Tibial nerve (tissue), 4 donors: ENCODE results near the gene CHRNA9. TPM values are rescaled to one million over a fixed set of nuclear protein-coding genes. Genes with fewer than 3 reads are reported as not detected.

Source experiments
- DNase-seq, 2 donors: peaks; one replicate each; pipeline ENCODE4 v3.0.0-alpha.2; 2019; ENCODE audit warnings: low spot score in 2 of 2
- H3K27ac ChIP-seq, 4 donors: fragments of 200-600 bp; sonication (generic) in 3 of 4; one replicate each; pipeline ENCODE4 v1.5.1; 2017 to 2019; ENCODE audit warnings: mild to moderate bottlenecking in 1 of 4
- H3K27me3 ChIP-seq, 2 donors: fragments of 200-600 bp; sonication (generic) in 1 of 2; one replicate each; pipeline versions ENCODE4 v1.5.1 to v1.6.0; 2017 to 2019
- H3K36me3 ChIP-seq, 3 donors: fragments of 200-600 bp; sonication (generic); one replicate each; pipeline ENCODE4 v1.5.1; 2018 to 2019
- H3K4me1 ChIP-seq, 4 donors: fragments of 200-600 bp; sonication (generic) in 3 of 4; one replicate each; pipeline ENCODE4 v1.5.1; 2017 to 2019
- H3K4me3 ChIP-seq, 4 donors: fragments of 200-600 bp; sonication (generic) in 3 of 4; one replicate each; pipeline ENCODE4 v1.5.1; 2017 to 2019; ENCODE audit warnings: mild to moderate bottlenecking in 1 of 4, moderate library complexity in 1 of 4
- H3K9me3 ChIP-seq, 4 donors: fragments of 200-600 bp; sonication (generic) in 3 of 4; one replicate each; pipeline ENCODE4 v1.5.1; 2017 to 2019
- EP300 ChIP-seq, 2 donors: sonication (generic); formaldehyde crosslinking; IDR thresholded peaks; one replicate each; pipeline ENCODE4 v1.6.1; 2017; ENCODE audit warnings: antibody characterized with exemption in 2 of 2, mild to moderate bottlenecking in 1 of 2
- POLR2A ChIP-seq, 2 donors: fragments of 450-650 bp; IDR thresholded peaks; one replicate each; pipeline ENCODE4 v1.6.1; 2017; ENCODE audit warnings: antibody characterized with exemption in 2 of 2, mild to moderate bottlenecking in 2 of 2, moderate library complexity in 2 of 2
- WGBS, 2 donors: methylation state at CpG; one replicate each; pipeline ENCODE4 v1.1.5; 2018; 5-methylcytosine and 5-hydroxymethylcytosine counted together
- total RNA-seq, 4 donors: library from RNA; depleted of rRNA; stranded (reverse); fragments of >200 nt; gene quantifications; one replicate each; pipeline ENCODE4 v1.1.0, GENCODE V29; 2016
- TF ChIP-seq, protein P1 (sequence below), 5 experiments: fragments of 200-600 bp in 3 of 5; fragments of 450-650 bp in 2 of 5; sonication (generic) in 3 of 5; IDR thresholded peaks; one replicate each; pipeline ENCODE4 v1.5.1; 2016 to 2019; ENCODE audit warnings: antibody characterized with exemption in 5 of 5, mild to moderate bottlenecking in 3 of 5, moderate library complexity in 2 of 5

Gene CHRNA9
- total RNA-seq, 4 donors from 2014 or later, result not detected

DNA sequence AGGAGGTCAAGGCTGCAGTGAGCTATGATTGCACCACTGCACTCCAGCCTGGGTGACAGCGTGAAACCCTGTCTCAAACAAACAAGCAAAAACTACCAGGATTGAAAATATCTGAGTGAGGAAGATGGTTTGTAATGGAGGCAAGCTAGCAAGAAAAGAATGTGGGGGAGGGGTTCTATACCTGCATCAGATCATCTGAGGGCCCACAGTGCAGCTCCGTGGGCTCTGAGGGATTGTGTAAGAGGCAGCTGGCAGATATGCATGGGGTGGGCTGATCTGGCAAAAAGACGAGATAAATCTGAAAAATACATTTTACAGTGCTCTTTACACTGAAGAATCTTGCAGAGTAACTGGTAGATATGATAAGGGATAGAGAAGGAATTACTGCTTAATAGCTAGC is 28.9 kb upstream of the CHRNA9 start:
- Histone ChIP-seq H3K9me3 (peaks cover 0 to 8% (median 0%) of the 10 kb centered on the region in 4 donors), H3K27ac (peak overlapping the region in 1 of 4 donors; percentile 69), H3K4me3 (no peak overlapping the region), H3K4me1 (peaks cover 0 to 44% (median 4%) of the 10 kb centered on the region in 4 donors), H3K27me3 (no peaks in the 10 kb centered on the region), H3K36me3 (no peaks in the 10 kb centered on the region)
- TF ChIP-seq, protein P1, sequence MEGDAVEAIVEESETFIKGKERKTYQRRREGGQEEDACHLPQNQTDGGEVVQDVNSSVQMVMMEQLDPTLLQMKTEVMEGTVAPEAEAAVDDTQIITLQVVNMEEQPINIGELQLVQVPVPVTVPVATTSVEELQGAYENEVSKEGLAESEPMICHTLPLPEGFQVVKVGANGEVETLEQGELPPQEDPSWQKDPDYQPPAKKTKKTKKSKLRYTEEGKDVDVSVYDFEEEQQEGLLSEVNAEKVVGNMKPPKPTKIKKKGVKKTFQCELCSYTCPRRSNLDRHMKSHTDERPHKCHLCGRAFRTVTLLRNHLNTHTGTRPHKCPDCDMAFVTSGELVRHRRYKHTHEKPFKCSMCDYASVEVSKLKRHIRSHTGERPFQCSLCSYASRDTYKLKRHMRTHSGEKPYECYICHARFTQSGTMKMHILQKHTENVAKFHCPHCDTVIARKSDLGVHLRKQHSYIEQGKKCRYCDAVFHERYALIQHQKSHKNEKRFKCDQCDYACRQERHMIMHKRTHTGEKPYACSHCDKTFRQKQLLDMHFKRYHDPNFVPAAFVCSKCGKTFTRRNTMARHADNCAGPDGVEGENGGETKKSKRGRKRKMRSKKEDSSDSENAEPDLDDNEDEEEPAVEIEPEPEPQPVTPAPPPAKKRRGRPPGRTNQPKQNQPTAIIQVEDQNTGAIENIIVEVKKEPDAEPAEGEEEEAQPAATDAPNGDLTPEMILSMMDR (IDR thresholded peaks at IDR 0.05), result no peak
- TF ChIP-seq EP300 (IDR thresholded peaks at IDR 0.05), result no peak
- no peak for TF ChIP-seq POLR2A (IDR thresholded peaks at IDR 0.05)
- DNase-seq, result no peak
- 50 to 62% methylated on average over 3 of the region's 3 CpGs for WGBS, 2 donors

DNA sequence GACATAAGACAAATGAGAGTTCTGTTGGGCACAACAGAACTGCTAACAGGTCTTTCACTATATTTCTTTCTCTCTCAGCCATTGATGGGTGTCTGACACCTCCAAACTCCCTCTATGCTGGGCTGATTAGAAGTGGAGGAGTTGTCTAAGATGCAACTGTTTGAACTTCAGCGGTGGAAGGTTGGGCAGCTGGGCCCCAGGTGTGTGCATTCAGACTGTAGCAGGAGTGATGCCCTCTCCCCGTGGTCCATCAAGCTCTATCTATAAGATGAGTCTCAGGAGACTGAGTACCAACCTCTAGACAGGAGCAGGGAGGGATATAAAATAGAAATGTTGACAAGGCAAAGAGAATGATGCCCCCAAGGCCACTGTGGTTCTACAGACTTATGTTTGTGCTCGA is 28.2 kb upstream of the CHRNA9 start:
- H3K27ac ChIP-seq, result peak overlapping the region in 1 of 4 donors; percentile 69

DNA sequence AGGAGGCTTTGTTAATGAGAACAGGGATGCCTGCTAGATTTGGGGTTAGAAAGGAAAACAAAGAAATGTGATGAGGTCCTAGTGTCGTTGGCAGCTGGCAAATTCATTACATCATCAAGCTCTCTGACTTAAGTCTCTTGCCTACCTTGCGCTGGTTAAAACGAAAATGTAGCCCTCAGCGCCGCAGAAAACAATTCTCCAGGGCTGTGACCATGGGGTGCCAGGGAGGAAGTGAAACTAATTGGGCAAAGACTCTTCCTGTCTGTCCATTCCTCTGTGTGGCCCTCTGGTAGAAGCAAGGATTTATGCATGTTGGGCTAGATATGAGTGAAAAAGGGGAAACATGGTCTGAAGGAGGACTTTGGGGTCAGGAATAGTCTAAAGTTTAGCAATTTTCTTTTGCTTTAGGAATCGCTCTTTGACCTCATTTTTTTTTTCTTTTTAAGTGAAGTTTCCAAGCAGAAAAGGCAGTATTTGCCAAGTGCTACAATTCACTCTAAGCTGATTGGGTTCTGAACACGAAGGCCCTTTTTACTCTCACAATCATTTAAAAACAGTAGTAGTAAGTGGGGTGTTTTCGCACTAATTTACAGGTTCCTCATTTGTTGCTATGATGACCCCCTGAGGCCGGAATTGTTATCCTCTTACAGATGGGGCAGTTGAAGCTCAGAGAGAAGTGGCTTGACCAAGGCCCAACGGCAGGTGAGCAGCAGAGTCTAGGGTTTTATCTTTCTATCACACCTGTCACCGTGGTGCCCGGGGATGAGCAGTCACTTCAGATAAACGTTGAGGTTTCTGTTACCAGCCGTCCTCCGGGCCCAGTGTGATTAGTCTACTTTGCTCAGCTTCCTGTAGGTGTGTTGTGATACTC is 27.3 kb upstream of the CHRNA9 start:
- Histone ChIP-seq H3K36me3 (no peaks in the 10 kb centered on the region), H3K4me1 (peaks cover 0 to 34% (median 4%) of the 10 kb centered on the region in 4 donors), H3K9me3 (peaks cover 0 to 8% (median 0%) of the 10 kb centered on the region in 4 donors), H3K4me3 (no peak overlapping the region), H3K27ac (peak overlapping the region in 2 of 4 donors; percentile 38 to 69), H3K27me3 (no peaks in the 10 kb centered on the region)
- TF ChIP-seq EP300 (IDR thresholded peaks at IDR 0.05), result peak in 1 of 2 donors; percentile 63
- TF ChIP-seq, protein P1 (IDR thresholded peaks at IDR 0.05), result no peak
- TF ChIP-seq POLR2A (IDR thresholded peaks at IDR 0.05), result no peak
- 63 to 65% methylated on average over 15 of the region's 15 CpGs for WGBS, 2 donors
- DNase-seq, result peak in 1 of 2 donors; percentile 20

More for the DNA sequence above, 28.2 kb upstream of the CHRNA9 start:
- 84 to 85% methylated on average over 3 of the region's 3 CpGs for WGBS, 2 donors
- Histone ChIP-seq H3K4me1 (peaks cover 0 to 42% (median 4%) of the 10 kb centered on the region in 4 donors), H3K9me3 (peaks cover 0 to 8% (median 0%) of the 10 kb centered on the region in 4 donors), H3K36me3 (no peaks in the 10 kb centered on the region), H3K4me3 (no peak overlapping the region), H3K27me3 (no peaks in the 10 kb centered on the region)
- no peak for TF ChIP-seq POLR2A (IDR thresholded peaks at IDR 0.05)
- TF ChIP-seq, protein P1 (IDR thresholded peaks at IDR 0.05), result no peak
- no peak for TF ChIP-seq EP300 (IDR thresholded peaks at IDR 0.05)
- DNase-seq, result no peak

DNA sequence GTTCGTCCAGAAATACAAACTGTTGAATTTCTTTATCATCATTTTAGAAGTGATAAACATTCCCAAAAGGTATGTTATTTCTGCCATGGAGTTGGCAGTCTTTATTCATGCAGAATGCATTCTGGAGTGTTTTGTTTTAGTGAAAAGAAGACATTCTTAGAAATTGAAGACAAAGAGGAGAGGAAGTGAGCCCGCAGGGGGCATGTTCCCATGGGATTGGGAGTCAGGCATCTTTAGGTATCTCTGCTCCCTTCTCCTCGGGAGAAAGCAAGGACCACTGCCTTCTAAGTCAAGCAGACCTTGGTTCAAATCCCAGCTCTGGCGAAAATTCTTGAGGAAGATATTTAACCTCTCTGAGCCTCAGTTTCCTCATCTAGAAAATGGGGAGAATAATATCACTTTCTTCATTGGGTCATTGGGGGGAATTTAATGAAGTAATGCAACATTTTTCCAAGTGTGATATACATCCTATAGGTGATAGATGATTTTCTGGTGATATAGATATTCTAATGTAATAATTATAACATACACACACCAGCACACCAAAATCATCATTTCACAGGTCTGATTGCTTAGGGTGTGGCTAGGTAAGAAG is 26.5 kb upstream of the CHRNA9 start:
- Histone ChIP-seq H3K36me3 (no peaks in the 10 kb centered on the region), H3K4me1 (peaks cover 0 to 34% (median 4%) of the 10 kb centered on the region in 4 donors), H3K9me3 (peaks cover 0 to 8% (median 0%) of the 10 kb centered on the region in 4 donors), H3K27ac (peak overlapping the region in 2 of 4 donors; percentile 38 to 69), H3K4me3 (no peak overlapping the region), H3K27me3 (no peaks in the 10 kb centered on the region)
- WGBS, 2 donors, result 67 to 81% methylated on average over 4 of the region's 4 CpGs
- no peak for DNase-seq
- no peak for TF ChIP-seq POLR2A (IDR thresholded peaks at IDR 0.05)

DNA sequence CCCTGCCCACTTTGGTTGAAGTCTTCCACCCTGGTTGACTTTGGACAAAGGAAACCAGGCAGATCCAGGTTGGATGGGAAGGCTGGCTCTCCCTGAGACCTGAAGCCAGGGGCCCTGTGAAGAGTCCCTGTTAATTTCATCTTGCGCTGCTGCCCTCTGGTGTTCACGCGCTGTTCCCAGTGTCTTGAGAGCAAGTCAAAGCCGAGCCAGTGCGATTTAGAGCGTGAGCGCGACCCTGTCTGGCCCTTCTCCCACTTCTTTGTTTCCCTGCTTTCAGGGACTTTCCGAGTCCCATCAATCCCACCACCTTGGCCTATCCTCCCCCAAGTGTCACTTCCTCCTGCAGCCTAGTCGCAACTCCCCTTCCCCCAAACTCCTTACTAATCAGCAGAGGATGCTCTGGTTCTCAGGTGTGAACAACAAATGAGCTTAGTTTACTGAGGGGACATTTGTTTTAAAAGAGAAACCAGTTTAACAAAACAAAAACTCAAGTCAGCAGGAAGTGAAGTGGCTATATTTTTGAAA is 25.8 kb upstream of the CHRNA9 start:
- Histone ChIP-seq H3K9me3 (peaks cover 0 to 8% (median 0%) of the 10 kb centered on the region in 4 donors), H3K4me1 (peaks cover 0 to 34% (median 4%) of the 10 kb centered on the region in 4 donors), H3K4me3 (no peak overlapping the region), H3K36me3 (no peaks in the 10 kb centered on the region), H3K27ac (peak overlapping the region in 1 of 4 donors; percentile 28), H3K27me3 (no peaks in the 10 kb centered on the region)
- TF ChIP-seq, protein P1 (IDR thresholded peaks at IDR 0.05), result peak; percentile 83 to 87 (median 85)
- no peak for TF ChIP-seq POLR2A (IDR thresholded peaks at IDR 0.05)
- DNase-seq, result peak; percentile 90 to 98
- WGBS, 2 donors, result 3 to 4% methylated on average over 10 of the region's 10 CpGs
